Stomach (tissue), 9 donors: ENCODE measurements around the gene CAND2. TPM values are rescaled to one million over a fixed set of nuclear protein-coding genes. Genes with fewer than 3 reads are reported as not detected.

ENCODE experiments used
- DNase-seq, 2 donors: peaks; one replicate each; pipeline versions ENCODE4 v3.0.0 to v3.0.0-alpha.2; 2013 to 2019
- H3K27ac ChIP-seq, 5 donors: fragments of 200-600 bp in 4 of 5; sonication (generic) in 4 of 5; one replicate each; pipeline ENCODE4 v1.5.1; 2013 to 2019; ENCODE audit warnings: mild to moderate bottlenecking in 1 of 5, moderate library complexity in 1 of 5
- H3K27me3 ChIP-seq, 3 donors: fragments of 200-600 bp; sonication (generic); one replicate each; pipeline ENCODE4 v1.5.1; 2017 to 2019; ENCODE audit warnings: mixed run types in 1 of 3
- H3K36me3 ChIP-seq, 4 donors: fragments of 200-600 bp; sonication (generic); 1 replicate in 3 of 4; 2 replicates in 1 of 4; pipeline ENCODE4 v1.5.1; 2016 to 2019
- H3K4me1 ChIP-seq, 4 donors: fragments of 200-600 bp; sonication (generic); one replicate each; pipeline ENCODE4 v1.5.1; 2016 to 2019
- H3K4me3 ChIP-seq, 4 donors: fragments of 200-600 bp; sonication (generic) in 3 of 4; one replicate each; pipeline ENCODE4 v1.5.1; 2016 to 2019; ENCODE audit warnings: mild to moderate bottlenecking in 1 of 4
- H3K9me3 ChIP-seq, 4 donors: fragments of 200-600 bp; sonication (generic); one replicate each; pipeline ENCODE4 v1.5.1; 2016 to 2019
- CTCF ChIP-seq, 7 experiments: fragments of 450-650 bp in 4 of 7; fragments of 200-600 bp in 3 of 7; sonication (generic) in 3 of 7; IDR thresholded peaks; one replicate each; pipeline ENCODE4 v1.5.1; 2016 to 2019; ENCODE audit warnings: antibody characterized with exemption in 7 of 7, control low read depth in 2 of 7, mild to moderate bottlenecking in 1 of 7
- EP300 ChIP-seq: sonication (generic); formaldehyde crosslinking; IDR thresholded peaks from one replicate; pipeline ENCODE4 v1.6.1; 2017; ENCODE audit warnings: antibody characterized with exemption
- POLR2A ChIP-seq, 4 donors: fragments of 450-650 bp; IDR thresholded peaks; one replicate each; pipeline ENCODE4 v1.6.1; 2016; ENCODE audit warnings: antibody characterized with exemption in 4 of 4, control low read depth in 2 of 4, mild to moderate bottlenecking in 1 of 4, moderate library complexity in 1 of 4
- POLR2AphosphoS5 ChIP-seq, 3 donors: sonication (generic); formaldehyde crosslinking; IDR thresholded peaks; one replicate each; pipeline ENCODE4 v1.6.1; 2016; ENCODE audit warnings: antibody characterized with exemption in 3 of 3
- WGBS, 5 donors: extraction: QIAGEN DNeasy Blood & Tissue Kit in 3 of 5; methylation state at CpG; one replicate each; pipeline versions ENCODE4 v1.1.5 to v1.1.7; 2013 to 2018; 5-methylcytosine and 5-hydroxymethylcytosine counted together
- intact Hi-C: fragments of 100-400 bp; cut with DNase I; formaldehyde crosslinking; loops from one replicate; pipeline ENCODE4 v1.15.1; 2023; ENCODE audit warnings: low total_unique reads
- polyA plus RNA-seq, 3 donors: library from polyadenylated mRNA; stranded (reverse); fragments of 200-250 nt; gene quantifications; one replicate each; pipeline ENCODE4 v1.2.3, GENCODE V29; 2013
- total RNA-seq, 5 donors: library from RNA; depleted of rRNA; stranded (reverse); fragments of >200 nt; gene quantifications; one replicate each; pipeline versions ENCODE4 v1.1.0 to v1.2.3, GENCODE V29; 2014 to 2016
- donor health status: healthy with polysubstance abuse.
- donor health status: Bipolar disorder and iron deficiency.
- donor health status: healthy.

The CAND2 gene
- total and polyA plus RNA-seq, 8 donors = under 0.01 to 5.3 (median 2.8) TPM

GRCh38 chr3:12797892-12798558, 1.5 kb downstream of the CAND2 start:
- intact Hi-C loops = no loop called here
- H3K4me1 ChIP-seq = peaks cover 5 to 25% (median 17%) of the 10 kb centered on the region in 4 donors
- peak overlapping the region in 4 of 5 donors; percentile 26 to 91 (median 74) for H3K27ac ChIP-seq
- no peaks in the 10 kb centered on the region for H3K9me3 ChIP-seq
- peaks cover 0 to 2% (median 0%) of the 10 kb centered on the region in 4 donors for H3K36me3 ChIP-seq
- H3K4me3 ChIP-seq = no peak overlapping the region
- 60 to 69% (median 62%) methylated on average over 8 of the region's 8 CpGs for WGBS, 5 donors
- H3K27me3 ChIP-seq = peaks cover 0 to 7% (median 3%) of the 10 kb centered on the region in 3 donors
- no peak for TF ChIP-seq EP300
- TF ChIP-seq POLR2AphosphoS5 (IDR thresholded peaks at IDR 0.05) = no peak
- no peak for TF ChIP-seq CTCF (IDR thresholded peaks at IDR 0.05)
- no peak for TF ChIP-seq POLR2A (IDR thresholded peaks at IDR 0.05)
- no peak for DNase-seq

DNA sequence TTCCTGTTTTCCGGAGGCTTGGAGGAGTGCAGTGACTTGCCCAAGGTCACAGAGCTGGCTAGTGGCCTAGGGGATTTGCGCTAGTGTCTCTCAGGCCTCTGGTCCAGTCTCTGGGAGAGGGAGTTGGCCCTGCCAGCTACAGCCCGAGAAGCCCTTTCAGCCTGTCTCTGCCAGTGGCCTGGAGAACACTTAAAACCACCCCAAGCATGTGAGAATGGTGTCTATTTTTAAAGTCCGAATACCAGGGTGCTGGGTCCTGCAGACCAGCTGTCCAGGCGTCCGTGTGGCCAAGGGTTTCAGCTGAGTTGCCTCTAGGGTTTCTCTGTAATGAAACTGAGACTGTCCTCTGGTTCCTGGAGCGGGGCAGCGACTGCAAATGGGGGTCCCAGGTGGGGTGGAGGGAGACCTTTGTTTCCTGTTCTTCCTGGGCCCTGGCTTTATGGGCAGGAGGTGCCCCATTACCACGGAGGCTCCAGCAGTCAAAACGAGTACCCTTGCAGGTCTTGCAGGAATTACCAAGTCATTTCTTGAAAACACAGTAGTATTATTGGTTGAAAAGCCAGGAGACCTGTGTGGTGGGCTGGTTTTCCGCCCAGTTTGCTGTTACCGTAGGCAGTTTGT, 2.2 kb downstream of the CAND2 start:
- no peaks in the 10 kb centered on the region for H3K9me3 ChIP-seq
- peaks cover 0 to 7% (median 3%) of the 10 kb centered on the region in 3 donors for H3K27me3 ChIP-seq
- intact Hi-C loops = no loop called here
- peaks cover 0 to 9% (median 3%) of the 10 kb centered on the region in 4 donors for H3K36me3 ChIP-seq
- no peak for DNase-seq
- TF ChIP-seq POLR2AphosphoS5 (IDR thresholded peaks at IDR 0.05) (no peak), POLR2A (IDR thresholded peaks at IDR 0.05) (no peak), EP300 (no peak), CTCF (IDR thresholded peaks at IDR 0.05) (no peak)
- peaks cover 5 to 25% (median 17%) of the 10 kb centered on the region in 4 donors for H3K4me1 ChIP-seq
- WGBS, 5 donors = 60 to 76% (median 69%) methylated on average over 11 to 12 of the region's 12 CpGs
- peak overlapping the region in 3 of 5 donors; percentile 69 to 91 (median 79) for H3K27ac ChIP-seq
- H3K4me3 ChIP-seq = no peak overlapping the region

- 81 to 88% (median 84%) methylated on average over 7 of the region's 7 CpGs for WGBS, 5 donors
- peak overlapping the region in 1 of 5 donors; percentile 91 for H3K27ac ChIP-seq
These were observed 3.3 kb downstream of the CAND2 start for GRCh38 chr3:12799525-12800440.

DNA sequence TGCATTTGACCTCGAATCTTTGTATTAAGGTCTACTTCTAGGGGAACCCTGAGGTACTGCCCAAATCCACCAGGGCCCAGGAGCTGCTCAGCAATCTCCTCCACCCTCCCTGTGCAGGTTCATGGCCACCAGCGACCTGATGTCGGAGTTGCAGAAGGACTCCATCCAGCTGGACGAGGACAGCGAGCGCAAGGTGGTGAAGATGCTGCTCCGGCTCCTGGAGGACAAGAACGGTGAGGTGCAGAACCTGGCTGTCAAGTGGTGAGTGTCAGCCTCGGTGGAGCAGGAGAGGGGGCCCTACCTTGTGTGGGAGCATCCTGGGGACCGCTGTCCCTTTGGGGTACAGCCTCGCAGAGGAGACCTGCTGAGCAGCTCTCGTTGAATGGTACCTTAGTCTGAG, 6.9 kb downstream of the CAND2 start:
- H3K27me3 ChIP-seq = no peaks in the 10 kb centered on the region
- intact Hi-C loops = no loop called here
- peaks cover 0 to 3% (median under 1%) of the 10 kb centered on the region in 4 donors for H3K4me1 ChIP-seq
- no peak overlapping the region for H3K4me3 ChIP-seq
- H3K36me3 ChIP-seq = peaks cover 0 to 54% (median 22%) of the 10 kb centered on the region in 4 donors
- TF ChIP-seq POLR2A (IDR thresholded peaks at IDR 0.05) (no peak), CTCF (IDR thresholded peaks at IDR 0.05) (no peak), POLR2AphosphoS5 (IDR thresholded peaks at IDR 0.05) (no peak), EP300 (no peak)
- DNase-seq = no peak
- no peak overlapping the region for H3K27ac ChIP-seq
- H3K9me3 ChIP-seq = no peaks in the 10 kb centered on the region
- WGBS, 5 donors = 91 to 96% (median 95%) methylated on average over 12 of the region's 12 CpGs

More at GRCh38 chr3:12799525-12800440, 3.3 kb downstream of the CAND2 start:
- Histone ChIP-seq H3K36me3 (peaks cover 0 to 20% (median 11%) of the 10 kb centered on the region in 4 donors), H3K27me3 (peaks cover 0 to 7% (median 3%) of the 10 kb centered on the region in 3 donors), H3K4me3 (no peak overlapping the region), H3K9me3 (no peaks in the 10 kb centered on the region), H3K4me1 (peaks cover 5 to 25% (median 17%) of the 10 kb centered on the region in 4 donors)
- intact Hi-C loops = no loop called here
- DNase-seq = no peak
- TF ChIP-seq POLR2A (IDR thresholded peaks at IDR 0.05) (no peak), EP300 (no peak)
